DOHH2 (cell line): ENCODE data around the gene AFF1.

ENCODE experiments used
- CTCF ChIP-seq: fragments of 200-600 bp; sonication (generic); IDR thresholded peaks from one replicate; pipeline ENCODE4 v1.5.1; 2014; ENCODE audit warnings: antibody characterized with exemption, mild to moderate bottlenecking, low read depth, low read length; ENCODE audit not compliant: poor library complexity, severe bottlenecking
- EZH2phosphoT487 ChIP-seq: fragments of 200-600 bp; sonication (generic); IDR thresholded peaks from 2 replicates; pipeline ENCODE4 v1.6.1; 2017; ENCODE audit warnings: borderline replicate concordance, mild to moderate bottlenecking, antibody characterized with exemption, low read length, moderate library complexity, mixed read lengths

- no peak for TF ChIP-seq CTCF
- no peak for TF ChIP-seq EZH2phosphoT487
Measured at GRCh38 chr4:86891762-86892635, 42.8 kb upstream of the AFF1 start, which contains the start of gene C4orf36.
